ENCODE data around the gene TMEM61.

GRCh38 chr1:55038974-55039341 is 58.5 kb downstream of the TMEM61 start:
- TF ChIP-seq CTCF (IDR thresholded peaks at IDR 0.05) (no peak), POLR2AphosphoS5 (IDR thresholded peaks at IDR 0.05) (no peak), EP300 (IDR thresholded peaks at IDR 0.05; ENCODE audit: low read depth) (no peak), POLR2A (IDR thresholded peaks at IDR 0.05) (no peak)
